SK-N-MC (cell line): ENCODE results near the gene CNOT1.

Experiments
- EZH2 ChIP-seq: fragments of 200-600 bp; sonication (generic); IDR thresholded peaks from one replicate; pipeline ENCODE4 v1.6.1; 2017; ENCODE audit warnings: antibody characterized with exemption
- FOXP2 ChIP-seq: optimal IDR thresholded peaks from 2 replicates; pipeline ENCODE3; 2011; ENCODE audit warnings: mild to moderate bottlenecking, moderate library complexity; ENCODE audit not compliant: insufficient read depth; ENCODE audit errors: extremely low read length, control extremely low read depth
- POLR2AphosphoS5 ChIP-seq: IDR thresholded peaks from 2 replicates; pipeline ENCODE4 v1.6.1; 2012; ENCODE audit warnings: mild to moderate bottlenecking, low read depth, low read length, borderline replicate concordance

- TF ChIP-seq EZH2: no peak
- TF ChIP-seq POLR2AphosphoS5: no peak
- TF ChIP-seq FOXP2: no peak
Observed at GRCh38 chr16:58649707-58650106, 20.1 kb upstream of the CNOT1 start.
